Measurements from ENCODE around the gene NR6A1.

- TF ChIP-seq SP4 (CRISPR knock-in tag; IDR thresholded peaks at IDR 0.05) (no peak), CTCF (CRISPR knock-in tag; IDR thresholded peaks at IDR 0.05) (no peak), POLR2AphosphoS2 (IDR thresholded peaks at IDR 0.05; ENCODE audit: low read depth, low read length) (no peak), CC2D1A (CRISPR knock-in tag; IDR thresholded peaks at IDR 0.05) (no peak), ZBTB10 (CRISPR knock-in tag; IDR thresholded peaks at IDR 0.05; ENCODE audit: borderline replicate concordance) (no peak), ZNF224 (CRISPR knock-in tag; IDR thresholded peaks at IDR 0.05) (no peak), ZSCAN5A (CRISPR knock-in tag; IDR thresholded peaks at IDR 0.05; ENCODE audit: borderline replicate concordance) (no peak), HINFP (CRISPR knock-in tag; IDR thresholded peaks at IDR 0.05; ENCODE audit: low read depth) (no peak), POLR2A (IDR thresholded peaks at IDR 0.05; ENCODE audit: insufficient read depth in 1 of 2, low read depth in 2 of 2, low read length in 2 of 2) (no peak), ZBTB38 (CRISPR knock-in tag; IDR thresholded peaks at IDR 0.05) (no peak)
These were observed 170.7 kb downstream of the NR6A1 start for GRCh38 chr9:124600407-124600806.
